ENCODE data around the gene MRPS6.

The MRPS6 gene

DNA sequence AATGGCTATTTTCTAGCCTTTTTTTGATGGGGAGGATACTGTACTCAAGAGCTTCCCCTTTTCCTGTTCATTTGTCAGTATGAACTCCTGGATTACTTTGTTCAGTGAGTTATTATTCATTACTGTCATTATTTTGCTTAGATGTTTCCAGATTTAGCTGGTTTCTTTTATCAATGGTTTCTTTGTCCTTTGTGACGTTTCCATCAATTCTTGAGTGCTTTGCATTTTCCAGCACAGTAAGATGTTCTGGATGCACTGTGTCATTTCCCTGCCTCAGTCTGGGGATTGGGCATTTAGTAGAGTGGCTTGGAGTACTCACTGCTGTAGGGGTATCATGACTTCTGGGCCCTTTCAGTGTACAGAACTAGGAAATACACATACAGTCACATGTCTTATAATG lies 34.2 kb downstream of the MRPS6 start:
- DNase-seq (ENCODE audit: low read depth in 1 of 2, low spot score in 1 of 2), result no peak
- Histone ChIP-seq H3K27ac (replicated peaks) (no peak overlapping the region), H3K27me3 (ENCODE audit: insufficient read depth, poor library complexity, severe bottlenecking) (no peaks in the 10 kb centered on the region), H3K4me3 (replicated peaks; ENCODE audit: insufficient read depth, low read length) (no peak overlapping the region)
- TF ChIP-seq POLR2AphosphoS5 (IDR thresholded peaks at IDR 0.05; ENCODE audit: low read depth) (no peak), REST (IDR thresholded peaks at IDR 0.05; ENCODE audit: insufficient replicate concordance, low read depth) (no peak), GABPA (IDR thresholded peaks at IDR 0.05; ENCODE audit: low read depth) (no peak), SPI1 (IDR thresholded peaks at IDR 0.05; ENCODE audit: borderline replicate concordance, low read depth) (no peak)
- TF ChIP-seq, protein P1, sequence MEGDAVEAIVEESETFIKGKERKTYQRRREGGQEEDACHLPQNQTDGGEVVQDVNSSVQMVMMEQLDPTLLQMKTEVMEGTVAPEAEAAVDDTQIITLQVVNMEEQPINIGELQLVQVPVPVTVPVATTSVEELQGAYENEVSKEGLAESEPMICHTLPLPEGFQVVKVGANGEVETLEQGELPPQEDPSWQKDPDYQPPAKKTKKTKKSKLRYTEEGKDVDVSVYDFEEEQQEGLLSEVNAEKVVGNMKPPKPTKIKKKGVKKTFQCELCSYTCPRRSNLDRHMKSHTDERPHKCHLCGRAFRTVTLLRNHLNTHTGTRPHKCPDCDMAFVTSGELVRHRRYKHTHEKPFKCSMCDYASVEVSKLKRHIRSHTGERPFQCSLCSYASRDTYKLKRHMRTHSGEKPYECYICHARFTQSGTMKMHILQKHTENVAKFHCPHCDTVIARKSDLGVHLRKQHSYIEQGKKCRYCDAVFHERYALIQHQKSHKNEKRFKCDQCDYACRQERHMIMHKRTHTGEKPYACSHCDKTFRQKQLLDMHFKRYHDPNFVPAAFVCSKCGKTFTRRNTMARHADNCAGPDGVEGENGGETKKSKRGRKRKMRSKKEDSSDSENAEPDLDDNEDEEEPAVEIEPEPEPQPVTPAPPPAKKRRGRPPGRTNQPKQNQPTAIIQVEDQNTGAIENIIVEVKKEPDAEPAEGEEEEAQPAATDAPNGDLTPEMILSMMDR (IDR thresholded peaks at IDR 0.05; ENCODE audit: insufficient read depth, low read length), result no peak

GRCh38 chr21:34109075-34109474 lies 35.7 kb downstream of the MRPS6 start:
- Histone ChIP-seq H3K4me3 (replicated peaks; ENCODE audit: insufficient read depth, low read length) (no peak overlapping the region), H3K27me3 (ENCODE audit: insufficient read depth, poor library complexity, severe bottlenecking) (no peaks in the 10 kb centered on the region), H3K27ac (replicated peaks) (no peak overlapping the region)
- TF ChIP-seq POLR2AphosphoS5 (IDR thresholded peaks at IDR 0.05; ENCODE audit: low read depth), result no peak
- no peak for TF ChIP-seq GABPA (IDR thresholded peaks at IDR 0.05; ENCODE audit: low read depth)
- no peak for TF ChIP-seq REST (IDR thresholded peaks at IDR 0.05; ENCODE audit: insufficient replicate concordance, low read depth)
- no peak for TF ChIP-seq SPI1 (IDR thresholded peaks at IDR 0.05; ENCODE audit: borderline replicate concordance, low read depth)
- TF ChIP-seq, protein P1 (IDR thresholded peaks at IDR 0.05; ENCODE audit: insufficient read depth, low read length), result no peak
- DNase-seq (ENCODE audit: low read depth in 1 of 2, low spot score in 1 of 2), result no peak

DNA sequence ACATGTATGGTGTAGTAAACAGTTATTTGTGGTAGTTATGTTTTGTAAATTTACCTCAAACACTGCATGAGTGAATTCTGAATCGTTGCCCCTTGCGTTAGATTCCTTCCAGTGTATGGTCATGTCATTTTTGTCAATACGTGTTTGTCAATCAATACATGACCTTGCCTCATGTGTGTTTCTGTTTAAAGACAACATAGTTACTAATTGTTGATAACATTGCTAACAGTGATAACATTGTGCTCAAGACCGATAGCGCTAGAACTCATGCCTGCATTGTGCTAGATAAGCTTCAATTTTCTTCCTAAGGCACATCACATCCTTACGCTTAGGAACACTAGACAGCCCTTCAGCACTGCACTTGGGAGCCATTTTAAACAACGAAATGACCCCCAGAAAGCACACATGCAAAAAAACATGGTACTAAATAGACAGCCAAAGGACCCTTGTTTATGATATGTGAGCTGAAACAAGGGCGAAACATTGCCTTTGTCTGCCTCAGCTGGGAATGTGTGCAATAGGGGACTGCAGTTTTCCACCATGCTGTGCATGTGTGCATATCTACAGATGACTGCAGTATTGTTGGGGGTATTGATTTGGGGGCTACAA lies 37.3 kb downstream of the MRPS6 start:
- Histone ChIP-seq H3K4me3 (replicated peaks; ENCODE audit: insufficient read depth, low read length) (no peak overlapping the region), H3K27ac (replicated peaks) (no peak overlapping the region), H3K27me3 (ENCODE audit: insufficient read depth, poor library complexity, severe bottlenecking) (no peaks in the 10 kb centered on the region)
- DNase-seq (ENCODE audit: low read depth in 1 of 2, low spot score in 1 of 2), result no peak
- no peak for TF ChIP-seq GABPA (IDR thresholded peaks at IDR 0.05; ENCODE audit: low read depth)
- TF ChIP-seq SPI1 (IDR thresholded peaks at IDR 0.05; ENCODE audit: borderline replicate concordance, low read depth), result no peak
- no peak for TF ChIP-seq REST (IDR thresholded peaks at IDR 0.05; ENCODE audit: insufficient replicate concordance, low read depth)
- TF ChIP-seq POLR2AphosphoS5 (IDR thresholded peaks at IDR 0.05; ENCODE audit: low read depth), result no peak
- TF ChIP-seq, protein P1 (IDR thresholded peaks at IDR 0.05; ENCODE audit: insufficient read depth, low read length), result no peak
